Testis (tissue), 3 donors: Measurements from ENCODE around the gene MTOR. TPM values are rescaled to one million over a fixed set of nuclear protein-coding genes. Genes with fewer than 3 reads are reported as not detected.
"Not testable (repeated sequence)": the region's sequence is repeated elsewhere in the genome, so short reads cannot be mapped to it uniquely, and the experiment has no call there.

Experiments
- DNase-seq: peaks from one replicate; pipeline ENCODE4 v3.0.0-alpha.2; 2019
- H3K27ac ChIP-seq, 2 donors: fragments of 200-600 bp; sonication (generic); one replicate each; pipeline ENCODE4 v1.5.1; 2019
- H3K27me3 ChIP-seq: fragments of 200-600 bp; sonication (generic); one replicate; pipeline ENCODE4 v1.5.1; 2019
- H3K36me3 ChIP-seq: fragments of 200-600 bp; sonication (generic); one replicate; pipeline ENCODE4 v1.5.1; 2017; ENCODE audit warnings: low read depth; ENCODE audit errors: missing control alignments
- H3K4me1 ChIP-seq: fragments of 200-600 bp; sonication (generic); one replicate; pipeline ENCODE4 v1.5.1; 2019
- H3K4me3 ChIP-seq, 2 donors: fragments of 200-600 bp; sonication (generic); one replicate each; pipeline ENCODE4 v1.5.1; 2017 to 2019
- H3K9me3 ChIP-seq: fragments of 200-600 bp; sonication (generic); one replicate; pipeline ENCODE4 v1.5.1; 2017
- POLR2A ChIP-seq: fragments of 450-650 bp; IDR thresholded peaks from one replicate; pipeline ENCODE4 v1.6.1; 2017; ENCODE audit warnings: antibody characterized with exemption, mild to moderate bottlenecking, moderate library complexity
- WGBS, 2 donors: methylation state at CpG; one replicate each; pipeline ENCODE4 v1.1.5; 2018; 5-methylcytosine and 5-hydroxymethylcytosine counted together
- intact Hi-C: fragments of 100-400 bp; cut with DNase I; formaldehyde crosslinking; loops from one replicate; pipeline ENCODE4 v1.15.1; 2023; ENCODE audit warnings: low total_unique reads
- polyA plus RNA-seq: library from polyadenylated mRNA; stranded (reverse); fragments of 350-450 nt; fragmentation: Illumina TruSeq; extraction: RNeasy Lipid Tissue Mini Kit (QIAGEN cat#74804); gene quantifications from one replicate; pipeline ENCODE4 v1.2.3, GENCODE V29; 2014; ENCODE audit warnings: low read depth, low replicate concordance; ENCODE audit not compliant: insufficient read depth
- total RNA-seq, 2 donors: library from RNA; depleted of rRNA; stranded (reverse); fragments of >200 nt; gene quantifications; one replicate each; pipeline ENCODE4 v1.2.3, GENCODE V29; 2016
- TF ChIP-seq, protein P1 (sequence below), 3 experiments: fragments of 450-650 bp in 2 of 3; fragments of 200-600 bp in 1 of 3; sonication (generic) in 1 of 3; IDR thresholded peaks; one replicate each; pipeline ENCODE4 v1.5.1; 2016 to 2019; ENCODE audit warnings: antibody characterized with exemption in 3 of 3, mild to moderate bottlenecking in 2 of 3, moderate library complexity in 1 of 3

MTOR gene
- total and polyA plus RNA-seq, 3 donors from 2014 or later = 83.3 to 129 (median 108) TPM

DNA sequence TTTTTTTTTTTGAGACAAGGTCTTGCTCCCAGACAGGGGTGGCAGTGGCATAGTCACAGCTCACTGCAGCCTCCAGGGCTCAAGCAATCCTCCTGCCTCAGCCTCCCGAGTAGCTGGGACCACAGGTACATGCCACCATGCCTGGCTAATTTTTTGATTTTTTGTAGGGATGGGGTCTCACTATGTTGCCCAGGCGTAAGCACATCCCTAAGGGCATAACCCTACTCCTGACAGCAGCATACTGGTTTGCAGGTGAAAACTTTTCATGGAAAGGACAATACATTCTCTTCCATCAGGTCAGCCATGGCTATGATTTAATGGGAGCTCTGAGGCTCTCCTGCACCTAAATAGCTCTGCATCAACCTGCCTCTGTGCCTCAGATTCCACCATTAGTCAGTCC lies 40.0 kb upstream of the MTOR start:
- no peak overlapping the region for H3K4me3 ChIP-seq
- no peak for DNase-seq
- H3K27ac ChIP-seq = no peak overlapping the region
- no peaks in the 10 kb centered on the region for H3K9me3 ChIP-seq
- H3K4me1 ChIP-seq = no peaks in the 10 kb centered on the region
- intact Hi-C loops = no loop called here
- H3K36me3 ChIP-seq = no peaks in the 10 kb centered on the region
- WGBS, 2 donors = 97 to 100% methylated on average over 2 of the region's 2 CpGs
- TF ChIP-seq, protein P1, sequence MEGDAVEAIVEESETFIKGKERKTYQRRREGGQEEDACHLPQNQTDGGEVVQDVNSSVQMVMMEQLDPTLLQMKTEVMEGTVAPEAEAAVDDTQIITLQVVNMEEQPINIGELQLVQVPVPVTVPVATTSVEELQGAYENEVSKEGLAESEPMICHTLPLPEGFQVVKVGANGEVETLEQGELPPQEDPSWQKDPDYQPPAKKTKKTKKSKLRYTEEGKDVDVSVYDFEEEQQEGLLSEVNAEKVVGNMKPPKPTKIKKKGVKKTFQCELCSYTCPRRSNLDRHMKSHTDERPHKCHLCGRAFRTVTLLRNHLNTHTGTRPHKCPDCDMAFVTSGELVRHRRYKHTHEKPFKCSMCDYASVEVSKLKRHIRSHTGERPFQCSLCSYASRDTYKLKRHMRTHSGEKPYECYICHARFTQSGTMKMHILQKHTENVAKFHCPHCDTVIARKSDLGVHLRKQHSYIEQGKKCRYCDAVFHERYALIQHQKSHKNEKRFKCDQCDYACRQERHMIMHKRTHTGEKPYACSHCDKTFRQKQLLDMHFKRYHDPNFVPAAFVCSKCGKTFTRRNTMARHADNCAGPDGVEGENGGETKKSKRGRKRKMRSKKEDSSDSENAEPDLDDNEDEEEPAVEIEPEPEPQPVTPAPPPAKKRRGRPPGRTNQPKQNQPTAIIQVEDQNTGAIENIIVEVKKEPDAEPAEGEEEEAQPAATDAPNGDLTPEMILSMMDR (IDR thresholded peaks at IDR 0.05) = no peak
- no peak for TF ChIP-seq POLR2A
- no peaks in the 10 kb centered on the region for H3K27me3 ChIP-seq

DNA sequence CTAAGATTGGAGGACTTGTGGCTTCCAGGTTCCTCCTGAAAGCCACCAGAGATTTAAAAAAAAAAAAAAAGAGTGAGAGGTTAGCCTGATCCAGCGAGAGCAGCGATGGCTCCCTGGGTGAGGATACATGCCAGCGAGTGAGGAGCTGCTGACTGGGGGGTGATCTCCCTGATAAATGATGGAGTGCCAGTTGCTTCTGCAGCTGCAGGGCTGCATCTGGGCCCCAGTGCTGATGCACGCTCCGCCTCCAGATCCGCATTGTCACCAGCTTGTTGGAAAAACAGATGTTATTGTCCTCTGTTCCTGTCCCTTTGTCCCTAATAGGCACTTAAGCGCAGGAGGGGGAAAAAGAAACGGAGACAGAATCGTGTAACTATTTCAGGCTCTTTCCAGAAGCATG lies 39.2 kb upstream of the MTOR start:
- intact Hi-C loops = no loop called here
- Histone ChIP-seq H3K4me3 (no peak overlapping the region), H3K36me3 (no peaks in the 10 kb centered on the region), H3K4me1 (no peaks in the 10 kb centered on the region), H3K27ac (no peak overlapping the region), H3K27me3 (no peaks in the 10 kb centered on the region), H3K9me3 (no peaks in the 10 kb centered on the region)
- no peak for DNase-seq
- TF ChIP-seq, protein P1 (IDR thresholded peaks at IDR 0.05) = no peak
- no peak for TF ChIP-seq POLR2A
- 75 to 81% methylated on average over 9 of the region's 9 CpGs for WGBS, 2 donors

DNA sequence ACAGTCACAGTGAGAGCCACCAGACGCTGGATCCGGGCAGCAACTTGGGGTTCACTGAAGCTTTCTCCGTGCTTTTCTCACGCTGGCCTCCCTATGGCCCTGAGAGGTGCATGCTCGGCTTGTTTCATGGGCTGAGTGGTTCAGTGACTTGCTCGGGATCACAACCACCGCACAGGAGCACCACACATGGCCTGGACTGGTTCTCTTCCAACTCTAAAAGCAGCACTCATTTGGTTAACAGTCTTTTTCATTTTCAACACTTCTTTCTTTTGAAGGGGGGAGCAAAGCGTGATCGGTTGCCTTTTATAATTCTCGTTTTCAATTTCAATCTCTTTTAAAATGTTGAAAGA lies 36.8 kb upstream of the MTOR start:
- Histone ChIP-seq H3K4me1 (no peaks in the 10 kb centered on the region), H3K27me3 (no peaks in the 10 kb centered on the region), H3K9me3 (no peaks in the 10 kb centered on the region), H3K4me3 (no peak overlapping the region), H3K27ac (no peak overlapping the region), H3K36me3 (no peaks in the 10 kb centered on the region)
- TF ChIP-seq, protein P1 (IDR thresholded peaks at IDR 0.05) = no peak
- TF ChIP-seq POLR2A = no peak
- no peak for DNase-seq
- WGBS, 2 donors = 61 to 71% methylated on average over 10 of the region's 10 CpGs
- intact Hi-C loops = no loop called here

DNA sequence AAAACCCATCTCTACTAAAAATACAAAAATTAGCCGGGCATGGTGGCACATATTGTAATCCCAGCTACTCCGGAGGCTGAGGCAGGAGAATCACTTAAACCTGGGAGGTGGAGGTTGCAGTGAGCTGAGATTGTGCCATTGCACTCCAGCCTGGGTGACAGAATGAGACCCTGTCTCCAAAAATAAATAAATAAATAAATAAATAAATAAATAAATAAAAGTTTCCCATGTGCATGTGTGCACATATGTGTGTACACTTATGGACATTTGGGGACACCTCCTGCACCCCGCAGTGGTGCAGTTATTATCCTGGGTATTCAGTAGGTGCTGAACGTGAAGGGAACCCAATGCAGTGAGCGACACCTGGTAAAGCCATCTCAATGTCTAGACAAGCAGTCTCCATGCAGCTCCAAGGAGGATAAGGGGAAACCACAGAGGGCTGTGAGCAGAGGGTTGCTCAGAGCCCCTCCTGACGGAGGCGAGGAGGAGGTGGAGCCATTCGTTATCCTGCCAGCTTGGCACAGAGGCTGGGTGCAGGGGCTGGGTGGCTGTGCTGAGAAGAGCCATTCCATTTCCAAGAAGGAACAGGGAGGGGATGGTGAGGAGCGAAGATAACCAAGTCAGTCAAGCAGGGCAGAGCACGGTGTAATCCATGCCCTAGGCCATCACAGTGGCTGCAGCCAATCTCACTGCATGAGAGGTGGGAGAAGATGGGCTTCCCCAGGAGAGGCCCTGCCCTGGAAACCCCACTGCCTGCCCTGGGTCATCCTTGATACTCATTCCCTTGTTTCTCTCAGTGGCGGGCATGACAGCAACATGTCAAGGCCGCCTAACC lies 36.3 kb upstream of the MTOR start:
- intact Hi-C loops = no loop called here
- Histone ChIP-seq H3K27ac (no peak overlapping the region), H3K27me3 (no peaks in the 10 kb centered on the region), H3K4me3 (no peak overlapping the region), H3K4me1 (no peaks in the 10 kb centered on the region), H3K9me3 (no peaks in the 10 kb centered on the region), H3K36me3 (no peaks in the 10 kb centered on the region)
- DNase-seq = no peak
- TF ChIP-seq, protein P1 (IDR thresholded peaks at IDR 0.05) = no peak
- no peak for TF ChIP-seq POLR2A
- 85 to 87% methylated on average over 12 of the region's 12 CpGs for WGBS, 2 donors

DNA sequence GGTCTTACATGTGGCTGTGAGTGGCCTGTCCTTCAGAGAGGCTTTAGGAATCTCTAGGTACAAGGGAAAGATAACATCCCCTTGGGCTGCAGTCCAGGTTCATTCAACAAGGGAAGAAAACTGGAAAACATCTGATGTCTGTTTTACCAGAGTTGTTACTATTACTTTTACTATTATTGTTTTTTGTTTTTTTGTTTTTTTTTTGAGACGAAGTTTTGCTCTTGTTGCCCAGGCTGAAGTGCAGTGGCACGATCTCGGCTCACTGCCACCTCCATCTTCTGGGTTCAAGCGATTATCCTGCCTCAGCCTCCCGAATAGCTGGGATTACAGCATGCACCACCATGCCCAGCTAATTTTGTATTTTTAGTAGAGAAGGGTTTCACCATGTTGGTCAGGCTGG lies 35.4 kb upstream of the MTOR start:
- H3K4me1 ChIP-seq, H3K9me3 ChIP-seq, DNase-seq, intact Hi-C loops, H3K36me3 ChIP-seq, H3K27ac ChIP-seq, H3K27me3 ChIP-seq, H3K4me3 ChIP-seq: not testable (repeated sequence)
- WGBS, 2 donors = 96% methylated on average over 5 of the region's 5 CpGs
